ENCODE data around the gene EPC1. TPM values are rescaled to one million over a fixed set of nuclear protein-coding genes. Genes with fewer than 3 reads are reported as not detected.

EPC1 gene
- total and polyA plus RNA-seq, 10 of the 15 experiments (the other 5 are each of a cell fraction or from before 2014, with no cell fraction given) = 6.8 to 59.2 (median 19.4) TPM

DNA sequence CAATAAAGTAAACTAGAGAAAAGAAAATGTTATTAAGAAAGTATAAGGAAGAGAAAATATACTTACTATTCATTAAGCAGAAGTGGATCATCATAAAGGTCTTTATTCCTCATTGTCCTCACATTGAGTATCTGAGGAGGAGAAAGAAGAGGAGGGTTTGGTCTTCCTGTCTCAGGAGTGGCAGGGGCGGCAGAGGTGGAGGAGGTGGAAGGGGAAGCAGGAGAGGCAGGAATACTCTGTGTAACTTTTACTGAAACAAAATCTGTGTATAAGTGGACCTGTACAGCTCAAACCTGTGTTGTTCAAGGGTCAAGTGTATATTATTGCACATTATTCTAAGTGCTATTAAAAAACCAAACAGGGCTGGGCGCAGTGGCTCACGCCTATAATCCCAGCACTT is 34.2 kb upstream of the EPC1 start:
- SMC1A ChIA-PET (ENCODE audit: uncharacterized antibody, unreplicated experiment) = no interaction called here
- H3K27ac ChIP-seq (ENCODE audit: control insufficient read depth, insufficient read depth) = no peak overlapping the region
- no peak overlapping the region for H3K4me2 ChIP-seq (ENCODE audit: control insufficient read depth, insufficient read depth)
- BruUV-seq (replicated peaks) = no TSS peak
- no peak overlapping the region for H3K4me3 ChIP-seq
- no peaks in the 10 kb centered on the region for H3K36me3 ChIP-seq (ENCODE audit: control insufficient read depth in 2 of 2, insufficient read depth in 2 of 2, low read length in 1 of 2)
- RAD21 ChIA-PET (ENCODE audit: unreplicated experiment) = no interaction called here
- H3K27me3 ChIP-seq (replicated peaks in 1 of 2; ENCODE audit: control insufficient read depth in 2 of 2, insufficient read depth in 2 of 2, low read length in 1 of 2) = no peaks in the 10 kb centered on the region
- ATAC-seq = no peak
- intact Hi-C loops (cut with micrococcal nuclease; ENCODE audit: unreplicated experiment) (no loop called here), in situ Hi-C loops (cut with MboI) (no loop called here)
- no peak for DNase-seq (ENCODE audit: low read depth, low spot score)
- CTCF ChIA-PET = no interaction called here
- no peaks in the 10 kb centered on the region for H4K20me1 ChIP-seq (ENCODE audit: control insufficient read depth, insufficient read depth)
- no peak overlapping the region for H2AFZ ChIP-seq (ENCODE audit: control insufficient read depth, low read depth, low read length)
- no peaks in the 10 kb centered on the region for H3K4me1 ChIP-seq (ENCODE audit: control insufficient read depth, insufficient read depth, low read length)
- no peak overlapping the region for H3K9ac ChIP-seq (ENCODE audit: control insufficient read depth, insufficient read depth, low read length)
- TF ChIP-seq GABPA (IDR thresholded peaks at IDR 0.05; ENCODE audit: low read depth) (no peak), RAD51 (IDR thresholded peaks at IDR 0.05) (no peak), YBX1 (IDR thresholded peaks at IDR 0.05) (no peak)
- TF ChIP-seq, protein P1, sequence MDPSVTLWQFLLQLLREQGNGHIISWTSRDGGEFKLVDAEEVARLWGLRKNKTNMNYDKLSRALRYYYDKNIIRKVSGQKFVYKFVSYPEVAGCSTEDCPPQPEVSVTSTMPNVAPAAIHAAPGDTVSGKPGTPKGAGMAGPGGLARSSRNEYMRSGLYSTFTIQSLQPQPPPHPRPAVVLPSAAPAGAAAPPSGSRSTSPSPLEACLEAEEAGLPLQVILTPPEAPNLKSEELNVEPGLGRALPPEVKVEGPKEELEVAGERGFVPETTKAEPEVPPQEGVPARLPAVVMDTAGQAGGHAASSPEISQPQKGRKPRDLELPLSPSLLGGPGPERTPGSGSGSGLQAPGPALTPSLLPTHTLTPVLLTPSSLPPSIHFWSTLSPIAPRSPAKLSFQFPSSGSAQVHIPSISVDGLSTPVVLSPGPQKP (IDR thresholded peaks at IDR 0.05; ENCODE audit: low read depth, low read length) = no peak
- TF ChIP-seq, protein P2, sequence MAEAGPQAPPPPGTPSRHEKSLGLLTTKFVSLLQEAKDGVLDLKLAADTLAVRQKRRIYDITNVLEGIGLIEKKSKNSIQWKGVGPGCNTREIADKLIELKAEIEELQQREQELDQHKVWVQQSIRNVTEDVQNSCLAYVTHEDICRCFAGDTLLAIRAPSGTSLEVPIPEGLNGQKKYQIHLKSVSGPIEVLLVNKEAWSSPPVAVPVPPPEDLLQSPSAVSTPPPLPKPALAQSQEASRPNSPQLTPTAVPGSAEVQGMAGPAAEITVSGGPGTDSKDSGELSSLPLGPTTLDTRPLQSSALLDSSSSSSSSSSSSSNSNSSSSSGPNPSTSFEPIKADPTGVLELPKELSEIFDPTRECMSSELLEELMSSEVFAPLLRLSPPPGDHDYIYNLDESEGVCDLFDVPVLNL (IDR thresholded peaks at IDR 0.05; ENCODE audit: low read depth, low read length) = no peak
- no peaks in the 10 kb centered on the region for H3K9me3 ChIP-seq (replicated peaks; ENCODE audit: control insufficient read depth, insufficient read depth, low read length)
- WGBS (ENCODE audit: insufficient coverage, insufficient replicate concordance, low lambda C conversion rate, missing lambda C conversion rate) = 95% methylated on average over 3 of the region's 3 CpGs
- FAIRE-seq = no peak
- POLR2A ChIA-PET = no interaction called here
- H3K79me2 ChIP-seq (ENCODE audit: control insufficient read depth, insufficient read depth, low read length) = peaks cover 21% of the 10 kb centered on the region

Measured in GM12878 (cell line).